Duodenal mucosa (tissue), 2 donors: ENCODE measurements around the gene NUP214.
A peak's percentile ranks its signal among the peaks of the same experiment; 100 is the strongest.

Source experiments
- H3K27ac ChIP-seq: one replicate; pipeline ENCODE4 v1.7.0; 2013; ENCODE audit warnings: low read depth, low read length
- H3K27me3 ChIP-seq, 2 donors: one replicate each; pipeline ENCODE4 v1.7.0; 2013; ENCODE audit warnings: low read length in 2 of 2, control low read depth in 1 of 2; ENCODE audit not compliant: insufficient read depth in 2 of 2, control insufficient read depth in 1 of 2
- H3K36me3 ChIP-seq, 2 donors: one replicate each; pipeline ENCODE4 v1.7.0; 2013; ENCODE audit warnings: low read length in 2 of 2, control low read depth in 1 of 2; ENCODE audit not compliant: insufficient read depth in 2 of 2, control insufficient read depth in 1 of 2
- H3K4me1 ChIP-seq, 2 donors: one replicate each; pipeline ENCODE4 v1.7.0; 2013; ENCODE audit warnings: low read length in 2 of 2, control low read depth in 1 of 2; ENCODE audit not compliant: insufficient read depth in 2 of 2, control insufficient read depth in 1 of 2
- H3K4me3 ChIP-seq, 2 donors: one replicate each; pipeline ENCODE4 v1.7.0; 2013; ENCODE audit warnings: low read length in 2 of 2, low read depth in 1 of 2
- H3K9ac ChIP-seq, 2 donors: one replicate each; pipeline ENCODE4 v1.7.0; 2013; ENCODE audit warnings: low read length in 2 of 2, low read depth in 1 of 2
- H3K9me3 ChIP-seq, 2 donors: one replicate each; pipeline ENCODE4 v1.7.0; 2013; ENCODE audit warnings: low read length in 2 of 2, control low read depth in 1 of 2; ENCODE audit not compliant: control insufficient read depth in 1 of 2

Gene NUP214

GRCh38 chr9:131254626-131255025 lies 129.2 kb downstream of the NUP214 start:
- Histone ChIP-seq H3K27ac (no peak overlapping the region), H3K9ac (no peak overlapping the region), H3K36me3 (no peaks in the 10 kb centered on the region), H3K27me3 (no peaks in the 10 kb centered on the region), H3K4me3 (no peak overlapping the region), H3K9me3 (no peaks in the 10 kb centered on the region), H3K4me1 (peaks cover 18 to 36% of the 10 kb centered on the region in 2 donors)

GRCh38 chr9:131255676-131256197 lies 130.4 kb downstream of the NUP214 start:
- peak overlapping the region; percentile 20 to 38 for H3K9ac ChIP-seq

GRCh38 chr9:131257266-131258025 lies 132.1 kb downstream of the NUP214 start:
- H3K27ac ChIP-seq: no peak overlapping the region

More at GRCh38 chr9:131255676-131256197, 130.4 kb downstream of the NUP214 start:
- Histone ChIP-seq H3K9me3 (no peaks in the 10 kb centered on the region), H3K27ac (peak overlapping the region; percentile 4), H3K4me1 (peaks cover 18 to 36% of the 10 kb centered on the region in 2 donors), H3K4me3 (peak overlapping the region; percentile 50), H3K27me3 (no peaks in the 10 kb centered on the region), H3K36me3 (peaks cover 0 to 2% of the 10 kb centered on the region in 2 donors)

GRCh38 chr9:131258186-131258585 lies 132.8 kb downstream of the NUP214 start:
- Histone ChIP-seq H3K9ac (no peak overlapping the region), H3K27me3 (no peaks in the 10 kb centered on the region), H3K36me3 (peaks cover 0 to 7% of the 10 kb centered on the region in 2 donors), H3K4me3 (no peak overlapping the region), H3K27ac (no peak overlapping the region), H3K9me3 (no peaks in the 10 kb centered on the region), H3K4me1 (peaks cover 18 to 28% of the 10 kb centered on the region in 2 donors)

More at GRCh38 chr9:131257266-131258025, 132.1 kb downstream of the NUP214 start:
- H3K4me3 ChIP-seq: no peak overlapping the region
- no peaks in the 10 kb centered on the region for H3K9me3 ChIP-seq
- no peak overlapping the region for H3K9ac ChIP-seq
- peaks cover 0 to 7% of the 10 kb centered on the region in 2 donors for H3K36me3 ChIP-seq
- peaks cover 18 to 28% of the 10 kb centered on the region in 2 donors for H3K4me1 ChIP-seq
- H3K27me3 ChIP-seq: no peaks in the 10 kb centered on the region

- Histone ChIP-seq H3K27ac (no peak overlapping the region), H3K4me3 (no peak overlapping the region), H3K4me1 (peaks cover 15 to 24% of the 10 kb centered on the region in 2 donors), H3K9ac (no peak overlapping the region), H3K27me3 (no peaks in the 10 kb centered on the region), H3K36me3 (peaks cover 0 to 7% of the 10 kb centered on the region in 2 donors), H3K9me3 (no peaks in the 10 kb centered on the region)
Measured at GRCh38 chr9:131258698-131259431, 133.5 kb downstream of the NUP214 start.

GRCh38 chr9:131259432-131259898 lies 134.1 kb downstream of the NUP214 start:
- no peak overlapping the region for H3K27ac ChIP-seq

GRCh38 chr9:131259916-131260597 lies 134.7 kb downstream of the NUP214 start:
- H3K9me3 ChIP-seq: no peaks in the 10 kb centered on the region
- H3K4me1 ChIP-seq: peaks cover 10 to 17% of the 10 kb centered on the region in 2 donors
- no peak overlapping the region for H3K4me3 ChIP-seq
- H3K36me3 ChIP-seq: peaks cover 0 to 7% of the 10 kb centered on the region in 2 donors
- H3K27ac ChIP-seq: no peak overlapping the region
- H3K9ac ChIP-seq: no peak overlapping the region
- no peaks in the 10 kb centered on the region for H3K27me3 ChIP-seq

More at GRCh38 chr9:131259432-131259898, 134.1 kb downstream of the NUP214 start:
- H3K4me1 ChIP-seq: peaks cover 10 to 21% of the 10 kb centered on the region in 2 donors
- H3K36me3 ChIP-seq: peaks cover 0 to 7% of the 10 kb centered on the region in 2 donors
- H3K9me3 ChIP-seq: no peaks in the 10 kb centered on the region
- no peak overlapping the region for H3K4me3 ChIP-seq
- H3K27me3 ChIP-seq: no peaks in the 10 kb centered on the region
- H3K9ac ChIP-seq: no peak overlapping the region

GRCh38 chr9:131260751-131261452 lies 135.5 kb downstream of the NUP214 start:
- Histone ChIP-seq H3K4me1 (peaks cover 6 to 13% of the 10 kb centered on the region in 2 donors), H3K36me3 (peaks cover 0 to 7% of the 10 kb centered on the region in 2 donors), H3K27ac (no peak overlapping the region), H3K9me3 (no peaks in the 10 kb centered on the region), H3K4me3 (no peak overlapping the region), H3K27me3 (no peaks in the 10 kb centered on the region), H3K9ac (no peak overlapping the region)

- H3K4me3 ChIP-seq: no peak overlapping the region
- no peak overlapping the region for H3K9ac ChIP-seq
- H3K9me3 ChIP-seq: no peaks in the 10 kb centered on the region
- no peaks in the 10 kb centered on the region for H3K27me3 ChIP-seq
- H3K36me3 ChIP-seq: peaks cover 0 to 7% of the 10 kb centered on the region in 2 donors
- no peak overlapping the region for H3K27ac ChIP-seq
- H3K4me1 ChIP-seq: peaks cover 8 to 14% of the 10 kb centered on the region in 2 donors
Measured at GRCh38 chr9:131262327-131263032, 137.1 kb downstream of the NUP214 start.
